Lower lobe of right lung (tissue), 2 donors: Measurements from ENCODE around the gene HAPLN2. TPM values are rescaled to one million over a fixed set of nuclear protein-coding genes. Genes with fewer than 3 reads are reported as not detected.

Experiments
- ATAC-seq, 2 donors: fragments of 200-7000 bp; cut with Tn5 transposase; one replicate each; pipeline ENCODE4 v1.9.1; 2020 to 2022; ENCODE audit warnings: mild to moderate bottlenecking in 2 of 2, moderate library complexity in 2 of 2
- DNase-seq: peaks from one replicate; pipeline ENCODE4 v3.0.0-alpha.2; 2020
- H3K27ac ChIP-seq: fragments of 200-600 bp; one replicate; pipeline ENCODE4 v1.8.0; 2022
- H3K27me3 ChIP-seq: fragments of 200-600 bp; one replicate; pipeline ENCODE4 v1.8.0; 2022; ENCODE audit warnings: low read depth
- H3K36me3 ChIP-seq: fragments of 200-600 bp; one replicate; pipeline ENCODE4 v1.8.0; 2022; ENCODE audit warnings: mild to moderate bottlenecking
- H3K4me1 ChIP-seq: fragments of 200-600 bp; one replicate; pipeline ENCODE4 v1.8.0; 2022
- H3K4me3 ChIP-seq: fragments of 200-600 bp; one replicate; pipeline ENCODE4 v1.8.0; 2022; ENCODE audit warnings: mild to moderate bottlenecking
- H3K9me3 ChIP-seq: fragments of 200-600 bp; one replicate; pipeline ENCODE4 v1.8.0; 2022
- CTCF ChIP-seq: fragments of 200-600 bp; IDR thresholded peaks from one replicate; pipeline ENCODE4 v1.8.0; 2022; ENCODE audit warnings: antibody characterized with exemption, mild to moderate bottlenecking
- intact Hi-C: fragments of 100-400 bp; cut with DNase I; formaldehyde crosslinking; loops from one replicate; pipeline ENCODE4 v1.11.0; 2022
- total RNA-seq: library from RNA; stranded (reverse); fragmentation: NEBNext Ultra II Directional; extraction: Animal tissue kit (Norgen Biotek cat#: 25700); gene quantifications from one replicate; pipeline ENCODE4 v1.2.1, GENCODE V29; 2021
- donor health status: DM: no; HTN: yes; CAD: no; lungs with severe emphysema.

Gene HAPLN2
- total RNA-seq, 1 donor from 2014 or later = 0.21 TPM

GRCh38 chr1:156615946-156616345 lies 3.3 kb upstream of the HAPLN2 start:
- no peak overlapping the region for H3K4me3 ChIP-seq
- intact Hi-C loops = no loop called here
- peak overlapping the region; percentile 46 for H3K27ac ChIP-seq
- peaks cover 15% of the 10 kb centered on the region for H3K4me1 ChIP-seq
- H3K9me3 ChIP-seq = no peaks in the 10 kb centered on the region
- H3K27me3 ChIP-seq = peaks cover 18% of the 10 kb centered on the region
- no peak for TF ChIP-seq CTCF
- DNase-seq (no peak), ATAC-seq (no peak)
- H3K36me3 ChIP-seq = no peaks in the 10 kb centered on the region

- no peak for DNase-seq
- H3K9me3 ChIP-seq = no peaks in the 10 kb centered on the region
- no peaks in the 10 kb centered on the region for H3K36me3 ChIP-seq
- ATAC-seq = peak in 1 of 2 donors; percentile 32
- intact Hi-C loops = no loop called here
- peak overlapping the region; percentile 46 for H3K27ac ChIP-seq
- H3K27me3 ChIP-seq = peaks cover 16% of the 10 kb centered on the region
- peak; percentile 9 for TF ChIP-seq CTCF
- peaks cover 15% of the 10 kb centered on the region for H3K4me1 ChIP-seq
- no peak overlapping the region for H3K4me3 ChIP-seq
These were observed 2.8 kb upstream of the HAPLN2 start for GRCh38 chr1:156616463-156616862.

DNA sequence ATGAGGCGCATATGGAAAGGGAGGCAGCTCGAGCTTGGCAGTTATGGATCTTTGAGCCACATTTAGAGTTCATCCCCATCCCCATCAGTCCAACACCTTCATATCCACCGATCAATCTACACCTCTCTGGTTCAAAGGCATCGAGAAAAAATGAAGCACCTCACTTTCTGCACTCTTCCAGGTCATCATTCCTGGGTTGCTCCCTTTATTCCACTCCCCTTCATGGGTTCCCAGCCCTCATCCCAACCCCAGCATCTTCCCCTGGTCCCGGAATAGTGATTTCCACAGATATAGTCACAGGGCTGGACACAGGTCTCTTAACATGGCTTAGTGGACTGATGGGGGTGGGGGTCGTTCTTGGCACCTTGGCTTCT lies 354 bp downstream of the HAPLN2 start:
- Histone ChIP-seq H3K4me3 (no peak overlapping the region), H3K27ac (no peak overlapping the region), H3K36me3 (no peaks in the 10 kb centered on the region), H3K9me3 (no peaks in the 10 kb centered on the region), H3K4me1 (peaks cover 24% of the 10 kb centered on the region), H3K27me3 (peaks cover 45% of the 10 kb centered on the region)
- DNase-seq = no peak
- ATAC-seq = no peak
- TF ChIP-seq CTCF = no peak
- intact Hi-C loops = no loop called here

DNA sequence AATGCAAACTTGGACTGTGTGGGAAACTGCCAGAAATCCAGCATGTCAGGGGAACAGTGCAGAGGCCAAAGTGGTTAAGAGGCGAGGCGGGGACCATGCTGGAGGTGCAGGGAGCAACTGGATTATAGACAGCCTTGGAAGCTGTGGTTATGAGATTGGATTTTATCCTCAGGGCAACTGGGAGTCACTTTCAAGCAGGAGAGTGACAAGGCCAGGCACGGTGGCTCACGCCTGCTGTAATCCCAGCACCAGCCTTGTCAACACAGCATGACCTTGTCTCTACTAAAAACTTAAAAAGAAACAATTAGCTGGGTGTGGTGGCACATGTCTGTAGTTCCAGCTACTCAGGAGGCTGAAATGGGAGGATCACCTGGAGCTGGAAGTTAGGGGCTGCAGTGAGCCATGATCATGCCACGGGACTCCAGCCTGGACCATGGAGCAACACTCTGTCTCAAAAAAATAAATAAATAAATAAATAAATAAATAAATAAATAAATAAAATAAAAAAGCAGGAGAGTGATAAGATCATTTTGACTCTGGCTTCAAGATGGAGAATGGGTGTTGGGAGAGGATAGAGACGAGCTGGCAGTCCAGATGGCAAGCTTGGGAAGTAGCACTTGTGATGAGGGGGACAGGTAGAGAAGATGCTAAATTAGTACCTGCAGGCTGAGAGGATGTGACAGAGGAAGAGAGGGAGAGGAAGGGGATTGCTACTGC lies 3.5 kb downstream of the HAPLN2 start:
- peaks cover 69% of the 10 kb centered on the region for H3K27me3 ChIP-seq
- no peak overlapping the region for H3K4me3 ChIP-seq
- no peak for ATAC-seq

DNA sequence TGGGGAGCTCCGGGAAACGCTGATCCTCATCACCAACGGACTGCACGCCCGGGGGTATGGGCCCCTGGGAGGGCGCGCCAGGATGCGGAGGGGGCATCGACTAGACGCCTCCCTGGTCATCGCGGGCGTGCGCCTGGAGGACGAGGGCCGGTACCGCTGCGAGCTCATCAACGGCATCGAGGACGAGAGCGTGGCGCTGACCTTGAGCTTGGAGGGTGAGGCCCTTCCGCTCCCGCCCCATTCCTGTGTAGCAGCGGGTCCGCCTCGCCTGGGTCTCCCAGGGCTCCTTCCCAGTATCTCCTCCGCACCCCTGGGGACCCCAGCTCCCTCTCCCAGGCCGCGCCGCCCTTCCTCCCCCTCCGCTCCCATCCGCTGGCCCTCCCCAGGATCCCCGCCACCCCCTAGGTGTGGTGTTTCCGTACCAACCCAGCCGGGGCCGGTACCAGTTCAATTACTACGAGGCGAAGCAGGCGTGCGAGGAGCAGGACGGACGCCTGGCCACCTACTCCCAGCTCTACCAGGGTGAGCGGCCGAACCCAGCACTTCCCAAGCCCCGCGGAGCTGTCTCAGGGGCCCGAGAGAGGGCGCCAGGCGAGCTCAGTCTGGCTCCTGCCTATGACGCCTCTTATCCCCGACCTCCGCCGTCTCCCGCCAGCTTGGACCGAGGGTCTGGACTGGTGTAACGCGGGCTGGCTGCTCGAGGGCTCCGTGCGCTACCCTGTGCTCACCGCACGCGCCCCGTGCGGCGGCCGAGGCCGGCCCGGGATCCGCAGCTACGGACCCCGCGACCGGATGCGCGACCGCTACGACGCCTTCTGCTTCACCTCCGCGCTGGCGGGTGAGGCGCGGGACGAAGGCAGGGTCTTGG lies 5.0 kb downstream of the HAPLN2 start:
- Histone ChIP-seq H3K4me1 (peaks cover 26% of the 10 kb centered on the region), H3K36me3 (no peaks in the 10 kb centered on the region), H3K9me3 (no peaks in the 10 kb centered on the region), H3K27me3 (peaks cover 81% of the 10 kb centered on the region), H3K27ac (no peak overlapping the region), H3K4me3 (peak overlapping the region; percentile 50)
- TF ChIP-seq CTCF = peak; percentile 38
- DNase-seq = peak; percentile 53
- peak; percentile 65 to 72 for ATAC-seq
- intact Hi-C loops = no loop called here

More for the DNA sequence above, 3.5 kb downstream of the HAPLN2 start:
- DNase-seq = no peak
- no peaks in the 10 kb centered on the region for H3K9me3 ChIP-seq
- no peak for TF ChIP-seq CTCF
- H3K27ac ChIP-seq = no peak overlapping the region
- H3K36me3 ChIP-seq = no peaks in the 10 kb centered on the region
- peaks cover 26% of the 10 kb centered on the region for H3K4me1 ChIP-seq
- intact Hi-C loops = no loop called here
